ENCODE measurements around the gene TMEM217.

GRCh38 chr6:37209461-37210205 lies 48.3 kb downstream of the TMEM217 start:
- TF ChIP-seq CTCF (conservative IDR thresholded peaks at IDR 0.05 in 1 of 2, IDR thresholded peaks at IDR 0.05 in 1 of 2; ENCODE audit: extremely low read depth in 1 of 2, insufficient read depth in 1 of 2, low read depth in 1 of 2, low read length in 2 of 2) (no peak), EZH2 (IDR thresholded peaks at IDR 0.05; ENCODE audit: borderline replicate concordance, low read length) (no peak)

Data from mammary epithelial cell (primary cell).